ENCODE measurements around the gene ARHGAP26.

DNA sequence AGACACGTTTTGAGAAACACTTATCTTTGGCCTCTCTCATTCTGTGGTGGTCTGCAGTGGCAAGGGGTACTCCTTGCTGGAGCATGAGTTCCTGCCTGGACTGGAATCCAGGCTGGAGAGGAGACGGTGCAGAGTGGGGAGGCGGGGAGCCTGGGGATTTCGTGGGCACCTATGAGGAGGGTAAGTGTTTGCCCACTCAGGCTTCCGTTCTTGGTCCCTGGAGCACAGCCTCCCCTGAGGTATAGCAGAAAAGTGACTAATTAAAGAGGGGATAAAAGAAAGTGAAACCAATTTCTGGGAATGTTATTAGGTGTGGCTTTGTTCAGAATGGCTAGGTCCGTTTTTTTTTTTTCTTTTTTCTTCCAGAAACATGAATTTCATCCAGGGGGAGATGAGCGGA, 90.8 kb downstream of the ARHGAP26 start:
- TF ChIP-seq, protein P1, sequence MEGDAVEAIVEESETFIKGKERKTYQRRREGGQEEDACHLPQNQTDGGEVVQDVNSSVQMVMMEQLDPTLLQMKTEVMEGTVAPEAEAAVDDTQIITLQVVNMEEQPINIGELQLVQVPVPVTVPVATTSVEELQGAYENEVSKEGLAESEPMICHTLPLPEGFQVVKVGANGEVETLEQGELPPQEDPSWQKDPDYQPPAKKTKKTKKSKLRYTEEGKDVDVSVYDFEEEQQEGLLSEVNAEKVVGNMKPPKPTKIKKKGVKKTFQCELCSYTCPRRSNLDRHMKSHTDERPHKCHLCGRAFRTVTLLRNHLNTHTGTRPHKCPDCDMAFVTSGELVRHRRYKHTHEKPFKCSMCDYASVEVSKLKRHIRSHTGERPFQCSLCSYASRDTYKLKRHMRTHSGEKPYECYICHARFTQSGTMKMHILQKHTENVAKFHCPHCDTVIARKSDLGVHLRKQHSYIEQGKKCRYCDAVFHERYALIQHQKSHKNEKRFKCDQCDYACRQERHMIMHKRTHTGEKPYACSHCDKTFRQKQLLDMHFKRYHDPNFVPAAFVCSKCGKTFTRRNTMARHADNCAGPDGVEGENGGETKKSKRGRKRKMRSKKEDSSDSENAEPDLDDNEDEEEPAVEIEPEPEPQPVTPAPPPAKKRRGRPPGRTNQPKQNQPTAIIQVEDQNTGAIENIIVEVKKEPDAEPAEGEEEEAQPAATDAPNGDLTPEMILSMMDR (conservative IDR thresholded peaks at IDR 0.05; ENCODE audit: low read depth, low read length) = no peak
- TF ChIP-seq CHD1 (IDR thresholded peaks at IDR 0.05; ENCODE audit: low read depth, low read length) (no peak), MAFK (IDR thresholded peaks at IDR 0.05; ENCODE audit: low read depth, low read length) (no peak)
